RWPE1 (cell line): ENCODE results near the gene IBSP.

Source experiments
- CTCF ChIA-PET: fragments of 350-600 bp; sonication (Branson Sonifier 250); formaldehyde crosslinking; extraction: SDS; loops from one replicate; lab custom pipeline; 2021; lab: Yijun Ruan, JAX
- POLR2A ChIA-PET: fragments of 400-600 bp; formaldehyde crosslinking; extraction: SDS; loops from one replicate; lab custom pipeline; 2020; ENCODE audit warnings: antibody characterized with exemption; ENCODE audit not compliant: low non-redundant PET; lab: Yijun Ruan, JAX
- DNase-seq: peaks from one replicate; pipeline ENCODE4 v3.0.0; 2012; ENCODE audit warnings: low spot score
- H3K27ac ChIP-seq: fragments of 450-650 bp; 2 replicates; pipeline ENCODE4 v1.5.1; 2017
- TF ChIP-seq, protein P1 (sequence below): fragments of 450-650 bp; conservative IDR thresholded peaks from 2 replicates; pipeline ENCODE4 v1.5.1; 2017; ENCODE audit warnings: low read depth, mild to moderate bottlenecking

The IBSP gene

DNA sequence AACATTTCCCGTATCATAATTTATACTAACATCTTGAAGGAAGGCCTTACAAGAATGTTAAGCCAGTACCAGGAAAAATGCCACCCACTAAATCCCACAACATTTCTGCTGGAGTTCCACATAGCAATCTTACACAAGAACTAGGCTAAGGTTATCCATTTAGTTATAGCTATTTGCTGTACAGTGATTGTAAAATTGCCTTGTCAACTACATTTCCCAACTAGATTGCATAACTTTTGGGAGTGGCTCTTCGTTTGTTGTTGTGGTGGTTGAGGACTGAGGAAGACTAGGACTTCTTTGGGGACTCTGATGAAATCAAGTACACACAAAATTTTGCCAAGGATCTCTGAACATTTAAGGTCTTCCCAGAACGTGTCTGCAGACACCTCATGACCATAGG lies 8.0 kb downstream of the IBSP start:
- no peak for DNase-seq
- CTCF ChIA-PET, result no interaction called here
- TF ChIP-seq, protein P1, sequence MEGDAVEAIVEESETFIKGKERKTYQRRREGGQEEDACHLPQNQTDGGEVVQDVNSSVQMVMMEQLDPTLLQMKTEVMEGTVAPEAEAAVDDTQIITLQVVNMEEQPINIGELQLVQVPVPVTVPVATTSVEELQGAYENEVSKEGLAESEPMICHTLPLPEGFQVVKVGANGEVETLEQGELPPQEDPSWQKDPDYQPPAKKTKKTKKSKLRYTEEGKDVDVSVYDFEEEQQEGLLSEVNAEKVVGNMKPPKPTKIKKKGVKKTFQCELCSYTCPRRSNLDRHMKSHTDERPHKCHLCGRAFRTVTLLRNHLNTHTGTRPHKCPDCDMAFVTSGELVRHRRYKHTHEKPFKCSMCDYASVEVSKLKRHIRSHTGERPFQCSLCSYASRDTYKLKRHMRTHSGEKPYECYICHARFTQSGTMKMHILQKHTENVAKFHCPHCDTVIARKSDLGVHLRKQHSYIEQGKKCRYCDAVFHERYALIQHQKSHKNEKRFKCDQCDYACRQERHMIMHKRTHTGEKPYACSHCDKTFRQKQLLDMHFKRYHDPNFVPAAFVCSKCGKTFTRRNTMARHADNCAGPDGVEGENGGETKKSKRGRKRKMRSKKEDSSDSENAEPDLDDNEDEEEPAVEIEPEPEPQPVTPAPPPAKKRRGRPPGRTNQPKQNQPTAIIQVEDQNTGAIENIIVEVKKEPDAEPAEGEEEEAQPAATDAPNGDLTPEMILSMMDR, result no peak
- POLR2A ChIA-PET, result no interaction called here
- no peak overlapping the region for H3K27ac ChIP-seq

DNA sequence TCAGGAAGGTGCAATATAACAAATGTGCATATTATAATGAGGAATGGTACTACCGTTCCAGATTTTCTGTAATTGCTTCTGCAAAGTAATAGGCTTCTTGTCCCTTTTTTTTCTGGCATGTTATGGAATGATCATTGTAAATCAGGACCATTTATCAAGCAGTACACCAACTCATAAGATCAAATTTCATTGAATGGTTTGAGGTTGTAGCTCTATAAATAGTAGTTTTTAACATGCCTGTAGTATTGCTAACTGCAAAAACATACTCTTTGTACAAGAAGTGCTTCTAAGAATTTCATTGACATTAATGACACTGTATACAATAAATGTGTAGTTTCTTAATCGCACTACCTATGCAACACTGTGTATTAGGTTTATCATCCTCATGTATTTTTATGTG lies 12.6 kb downstream of the IBSP start:
- ChIA-PET POLR2A (no interaction called here), CTCF (no interaction called here)
- TF ChIP-seq, protein P1, result no peak
- no peak overlapping the region for H3K27ac ChIP-seq
- no peak for DNase-seq

DNA sequence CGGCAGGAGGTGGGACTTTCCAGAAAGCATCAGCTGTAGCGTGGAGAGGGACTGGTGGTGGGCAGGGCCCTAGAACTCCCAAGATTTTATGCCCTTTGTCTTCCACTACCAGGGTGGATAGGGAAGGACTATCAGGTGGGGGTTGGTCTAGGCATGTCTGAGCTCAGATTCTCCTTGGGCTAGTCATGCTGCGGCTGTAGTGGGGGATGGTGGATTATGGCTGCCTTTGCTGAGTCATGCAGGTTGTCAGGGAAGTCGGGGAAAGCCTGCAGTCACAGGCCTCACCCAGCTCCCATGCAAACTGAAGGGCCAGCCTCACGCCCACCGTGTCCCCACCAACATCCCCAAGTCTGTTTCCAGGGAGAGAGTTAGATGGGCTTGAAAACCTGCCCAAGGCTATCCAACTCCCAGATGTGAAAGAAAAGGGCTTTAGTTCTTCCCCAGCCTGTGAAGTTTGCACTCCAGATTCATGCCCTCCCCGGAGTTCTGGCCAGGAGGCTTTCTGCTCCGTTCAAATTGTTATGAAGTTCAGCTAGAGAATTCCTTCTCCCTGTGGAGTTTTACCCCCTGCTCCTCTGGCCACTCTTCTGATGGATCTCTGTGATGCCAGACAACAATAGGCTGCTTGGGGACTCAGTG lies 20.0 kb downstream of the IBSP start:
- CTCF ChIA-PET, result interaction anchor here (1.1 kb wide), 1 partner anchor 29 kb away, joined by 3 read pairs; no protein-coding TSS in a partner anchor
- DNase-seq, result peak; percentile 70
- H3K27ac ChIP-seq, result peak overlapping the region; percentile 65
- POLR2A ChIA-PET, result no interaction called here
- TF ChIP-seq, protein P1, result no peak

DNA sequence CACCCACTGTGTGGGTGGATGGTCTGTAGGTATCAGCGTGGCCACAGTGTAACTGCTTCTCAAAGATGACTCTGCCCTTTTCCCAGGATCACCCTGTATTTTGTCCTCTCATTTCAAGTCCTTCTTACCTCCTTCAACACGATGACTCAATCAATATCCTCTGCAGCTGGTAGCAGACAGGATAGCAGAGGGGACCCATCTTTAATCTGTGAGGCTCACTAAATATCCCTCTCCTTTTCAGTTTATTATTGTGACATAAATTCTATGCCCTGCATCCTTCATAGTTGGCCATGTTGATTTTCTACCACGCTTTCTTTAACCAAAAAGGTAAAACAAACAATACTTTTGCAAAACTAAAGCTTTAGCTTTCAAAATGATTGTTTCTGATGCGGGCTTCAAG lies 23.8 kb downstream of the IBSP start:
- H3K27ac ChIP-seq, result no peak overlapping the region
- no peak for DNase-seq
- ChIA-PET POLR2A (no interaction called here), CTCF (interaction anchor here (0.5 kb wide), 1 partner anchor 448 kb away, joined by 3 read pairs; no protein-coding TSS in a partner anchor)
- TF ChIP-seq, protein P1, result no peak

DNA sequence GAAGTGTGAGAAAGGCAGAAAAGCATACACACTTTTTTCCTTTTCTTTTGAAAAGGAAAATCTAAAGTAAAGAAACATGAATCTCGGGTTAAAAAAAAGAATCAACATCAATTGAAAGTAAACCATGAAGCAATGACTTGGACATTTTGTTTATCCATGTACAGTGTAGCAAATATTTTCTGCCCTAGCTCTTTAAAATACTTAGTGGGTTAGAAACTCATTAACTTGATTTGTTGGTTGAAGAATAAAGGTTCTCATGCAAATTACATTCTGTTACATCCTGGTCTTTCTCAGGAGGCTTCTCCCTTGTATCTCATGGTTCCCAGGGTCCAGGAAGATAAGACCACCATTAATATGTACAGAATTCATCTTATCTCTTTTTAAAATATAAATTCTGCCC lies 24.4 kb downstream of the IBSP start:
- TF ChIP-seq, protein P1, result no peak
- DNase-seq, result no peak
- POLR2A ChIA-PET, result no interaction called here
- CTCF ChIA-PET, result no interaction called here
- no peak overlapping the region for H3K27ac ChIP-seq

DNA sequence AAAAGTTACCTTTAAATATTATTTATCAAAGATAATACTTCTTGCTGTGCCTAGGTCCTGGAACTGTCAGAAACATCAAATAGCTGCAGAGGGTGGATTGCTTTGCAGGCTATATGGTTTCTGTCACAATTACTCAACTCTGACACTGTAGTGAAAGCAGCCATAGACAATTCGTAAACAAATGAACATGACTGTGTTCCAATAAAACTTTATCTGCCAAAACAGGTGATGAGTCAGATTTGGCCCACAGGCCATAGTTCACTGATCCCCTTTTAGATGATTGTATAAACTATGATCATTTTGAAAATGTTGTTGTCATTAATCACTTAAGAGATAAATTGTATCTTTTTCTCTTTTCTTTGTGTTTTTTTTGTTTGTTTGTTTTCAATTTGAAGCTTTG lies 25.0 kb downstream of the IBSP start:
- POLR2A ChIA-PET, result no interaction called here
- TF ChIP-seq, protein P1, result no peak
- H3K27ac ChIP-seq, result no peak overlapping the region
- CTCF ChIA-PET, result interaction anchor here (0.7 kb wide), 1 partner anchor 1316 kb away, joined by 4 read pairs; no protein-coding TSS in a partner anchor
- no peak for DNase-seq
